CD14-positive monocyte (primary cell): ENCODE measurements around the gene TAAR6. TPM values are rescaled to one million over a fixed set of nuclear protein-coding genes. Genes with fewer than 3 reads are reported as not detected.

Source experiments
- DNase-seq, 3 donors: peaks; one replicate each; pipeline ENCODE4 v3.0.0-alpha.2; 2011 to 2022
- H2AFZ ChIP-seq: 2 replicates; pipeline ENCODE4 v1.6.0; 2012; ENCODE audit warnings: mild to moderate bottlenecking, low read depth, low read length, inconsistent platforms; ENCODE audit not compliant: insufficient read depth, poor library complexity, severe bottlenecking
- H3K27ac ChIP-seq, 2 donors: 1 replicate in 1 of 2; 2 replicates in 1 of 2; pipeline ENCODE4 v1.5.1; 2012 to 2013; ENCODE audit warnings: low read length in 2 of 2, control low read depth in 1 of 2, inconsistent platforms in 1 of 2, low read depth in 1 of 2, mild to moderate bottlenecking in 1 of 2
- H3K27me3 ChIP-seq, 2 donors: one replicate each; pipeline versions ENCODE4 v1.6.0 to v1.6.1; 2011 to 2013; ENCODE audit warnings: low read length in 2 of 2; ENCODE audit not compliant: control insufficient read depth in 2 of 2, insufficient read depth in 2 of 2
- H3K36me3 ChIP-seq, 2 donors: replicated peaks in 1 of 2; 1 replicate in 1 of 2; 2 replicates in 1 of 2; pipeline versions ENCODE4 v1.5.1 to v1.6.1; 2012 to 2013; ENCODE audit warnings: low read length in 2 of 2, control low read depth in 1 of 2, inconsistent platforms in 1 of 2, mild to moderate bottlenecking in 1 of 2; ENCODE audit not compliant: insufficient read depth in 2 of 2, control insufficient read depth in 1 of 2
- H3K4me1 ChIP-seq, 2 donors: 1 replicate in 1 of 2; 2 replicates in 1 of 2; pipeline versions ENCODE4 v1.5.1 to v1.6.1; 2012 to 2013; ENCODE audit warnings: low read length in 2 of 2, control low read depth in 1 of 2, inconsistent platforms in 1 of 2, mild to moderate bottlenecking in 1 of 2, moderate library complexity in 1 of 2; ENCODE audit not compliant: insufficient read depth in 2 of 2, control insufficient read depth in 1 of 2
- H3K4me2 ChIP-seq: replicated peaks from 2 replicates; pipeline ENCODE3; 2012; ENCODE audit warnings: low read length, moderate library complexity, mild to moderate bottlenecking; ENCODE audit not compliant: poor library complexity, severe bottlenecking; ENCODE audit errors: extremely low read depth
- H3K4me3 ChIP-seq, 3 experiments: fragments of 200-600 bp in 1 of 3; sonication (generic) in 1 of 3; replicated peaks in 1 of 3; 1 replicate in 2 of 3; 2 replicates in 1 of 3; pipeline ENCODE4 v1.5.1; 2011 to 2013; ENCODE audit warnings: low read length in 3 of 3, mild to moderate bottlenecking in 3 of 3, control low read depth in 2 of 3, low read depth in 2 of 3, inconsistent platforms in 1 of 3, moderate library complexity in 1 of 3
- H3K79me2 ChIP-seq: 2 replicates; pipeline ENCODE4 v1.6.0; 2012; ENCODE audit warnings: mild to moderate bottlenecking, control low read depth, inconsistent platforms, low read length, moderate library complexity; ENCODE audit not compliant: insufficient read depth
- H3K9ac ChIP-seq: 2 replicates; pipeline ENCODE4 v1.6.0; 2017; ENCODE audit warnings: low read length, mild to moderate bottlenecking; ENCODE audit not compliant: insufficient read depth, poor library complexity, severe bottlenecking
- H3K9me3 ChIP-seq, 2 donors: replicated peaks in 1 of 2; 1 replicate in 1 of 2; 2 replicates in 1 of 2; pipeline versions ENCODE4 v1.5.1 to v1.6.1; 2012 to 2013; ENCODE audit warnings: low read length in 2 of 2, control low read depth in 1 of 2; ENCODE audit not compliant: control insufficient read depth in 1 of 2, insufficient read depth in 1 of 2
- H4K20me1 ChIP-seq: 2 replicates; pipeline ENCODE4 v1.6.0; 2012; ENCODE audit warnings: mild to moderate bottlenecking, low read length, control low read depth, moderate library complexity; ENCODE audit not compliant: insufficient read depth
- H3K27ac Mint-ChIP-seq, 7 donors: one replicate each; pipeline ENCODE4 v1.8.0; 2020; ENCODE audit warnings: mild to moderate bottlenecking in 7 of 7, mixed read lengths in 7 of 7, moderate library complexity in 6 of 7, inconsistent platforms in 2 of 7
- H3K27me3 Mint-ChIP-seq, 3 donors: one replicate each; pipeline ENCODE4 v1.8.0; 2021 to 2022; ENCODE audit warnings: low read depth in 3 of 3, mild to moderate bottlenecking in 3 of 3, mixed read lengths in 3 of 3, moderate library complexity in 3 of 3, inconsistent platforms in 1 of 3
- H3K36me3 Mint-ChIP-seq, 2 donors: one replicate each; pipeline ENCODE4 v1.8.0; 2020; ENCODE audit warnings: mixed read lengths in 2 of 2, inconsistent platforms in 1 of 2, mild to moderate bottlenecking in 1 of 2
- H3K4me1 Mint-ChIP-seq: one replicate; pipeline ENCODE4 v1.8.0; 2020; ENCODE audit warnings: mild to moderate bottlenecking, mixed read lengths
- H3K4me3 Mint-ChIP-seq, 2 donors: one replicate each; pipeline ENCODE4 v1.8.0; 2020; ENCODE audit warnings: mild to moderate bottlenecking in 2 of 2, mixed read lengths in 2 of 2, moderate library complexity in 1 of 2
- H3K9me3 Mint-ChIP-seq, 7 donors: one replicate each; pipeline ENCODE4 v1.8.0; 2020 to 2022; ENCODE audit warnings: mixed read lengths in 7 of 7, mild to moderate bottlenecking in 6 of 7, moderate library complexity in 6 of 7, inconsistent platforms in 2 of 7
- WGBS: methylation state at CpG from one replicate; pipeline ENCODE4 v1.1.5; 2013; ENCODE audit warnings: missing lambda C conversion rate; ENCODE audit not compliant: insufficient coverage; 5-methylcytosine and 5-hydroxymethylcytosine counted together
- intact Hi-C, 2 donors: fragments of 100-400 bp; cut with micrococcal nuclease; formaldehyde crosslinking; loops; one replicate each; pipeline versions ENCODE4 v1.15.0 to v1.15.1; 2023
- polyA plus RNA-seq, 3 donors: library from polyadenylated mRNA; depleted of rRNA in 1 of 3; unstranded in 2 of 3; stranded (reverse) in 1 of 3; fragments of 300-500 nt in 2 of 3; fragments of >200 nt in 1 of 3; fragmentation: Illumina TruSeq in 2 of 3; gene quantifications; 1 replicate in 2 of 3; 2 replicates in 1 of 3; pipeline ENCODE4 v1.2.3, GENCODE V29; 2012 to 2021
- small RNA-seq: library from RNA; depleted of rRNA; stranded (forward); fragments of <200 nt; gene quantifications from one replicate; pipeline ENCODE3, GENCODE V24; 2012; ENCODE audit warnings: low read depth; ENCODE audit not compliant: insufficient read length
- TF ChIP-seq, protein P1 (sequence below): fragments of 200-600 bp; IDR thresholded peaks from one replicate; pipeline ENCODE4 v1.8.0; 2022; ENCODE audit warnings: antibody characterized with exemption, mild to moderate bottlenecking

Gene TAAR6
- polyA plus RNA-seq, 3 donors = not detected

GRCh38 chr6:132614554-132614953 lies 44.4 kb downstream of the TAAR6 start:
- Histone ChIP-seq H4K20me1 (no peaks in the 10 kb centered on the region), H2AFZ (peak overlapping the region; percentile 36), H3K4me2 (no peak overlapping the region), H3K79me2 (no peaks in the 10 kb centered on the region), H3K27ac (no peak overlapping the region), H3K36me3 (no peaks in the 10 kb centered on the region), H3K4me3 (peak overlapping the region in 1 of 3 experiments; percentile 9), H3K9me3 (no peaks in the 10 kb centered on the region), H3K27me3 (peaks cover 0 to under 1% of the 10 kb centered on the region in 2 donors), H3K9ac (no peak overlapping the region), H3K4me1 (peaks cover 8 to 15% of the 10 kb centered on the region in 2 donors)
- H3K9me3 Mint-ChIP-seq = no peaks in the 10 kb centered on the region
- no peak overlapping the region for H3K27ac Mint-ChIP-seq
- peaks cover 9% of the 10 kb centered on the region for H3K4me1 Mint-ChIP-seq
- no peaks in the 10 kb centered on the region for H3K36me3 Mint-ChIP-seq
- intact Hi-C loops = no loop called here
- no peak for DNase-seq
- TF ChIP-seq, protein P1, sequence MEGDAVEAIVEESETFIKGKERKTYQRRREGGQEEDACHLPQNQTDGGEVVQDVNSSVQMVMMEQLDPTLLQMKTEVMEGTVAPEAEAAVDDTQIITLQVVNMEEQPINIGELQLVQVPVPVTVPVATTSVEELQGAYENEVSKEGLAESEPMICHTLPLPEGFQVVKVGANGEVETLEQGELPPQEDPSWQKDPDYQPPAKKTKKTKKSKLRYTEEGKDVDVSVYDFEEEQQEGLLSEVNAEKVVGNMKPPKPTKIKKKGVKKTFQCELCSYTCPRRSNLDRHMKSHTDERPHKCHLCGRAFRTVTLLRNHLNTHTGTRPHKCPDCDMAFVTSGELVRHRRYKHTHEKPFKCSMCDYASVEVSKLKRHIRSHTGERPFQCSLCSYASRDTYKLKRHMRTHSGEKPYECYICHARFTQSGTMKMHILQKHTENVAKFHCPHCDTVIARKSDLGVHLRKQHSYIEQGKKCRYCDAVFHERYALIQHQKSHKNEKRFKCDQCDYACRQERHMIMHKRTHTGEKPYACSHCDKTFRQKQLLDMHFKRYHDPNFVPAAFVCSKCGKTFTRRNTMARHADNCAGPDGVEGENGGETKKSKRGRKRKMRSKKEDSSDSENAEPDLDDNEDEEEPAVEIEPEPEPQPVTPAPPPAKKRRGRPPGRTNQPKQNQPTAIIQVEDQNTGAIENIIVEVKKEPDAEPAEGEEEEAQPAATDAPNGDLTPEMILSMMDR = no peak
- H3K27me3 Mint-ChIP-seq = no peaks in the 10 kb centered on the region
- no CpG with 5 or more reads among the region's 7 CpGs for WGBS
- H3K4me3 Mint-ChIP-seq = peak overlapping the region; percentile 7 to 48

DNA sequence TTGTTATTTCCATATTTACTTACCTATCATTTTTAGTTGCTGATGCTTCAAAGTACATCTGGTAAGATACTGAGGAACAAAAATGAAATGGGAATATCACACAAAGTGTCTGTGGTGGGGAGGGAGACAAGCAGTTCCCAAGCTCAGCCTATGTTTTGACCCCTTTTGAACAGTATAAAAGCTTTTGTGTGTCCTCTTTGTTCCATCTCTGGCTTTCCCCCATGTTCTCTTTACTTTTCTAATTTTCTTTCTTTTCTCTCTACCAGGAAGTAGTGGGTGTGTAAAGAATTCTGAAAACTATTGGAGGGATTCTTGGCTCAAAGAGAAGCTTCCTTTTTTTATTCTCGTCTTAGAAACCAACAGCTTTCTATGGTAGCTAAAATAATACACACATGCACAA lies 46.6 kb downstream of the TAAR6 start:
- no CpG with 5 or more reads among the region's 1 CpG for WGBS
- no peaks in the 10 kb centered on the region for H3K36me3 ChIP-seq
- TF ChIP-seq, protein P1 = no peak
- intact Hi-C loops = no loop called here
- no peak overlapping the region for H2AFZ ChIP-seq
- H3K27me3 Mint-ChIP-seq = peaks cover 0 to 6% (median 0%) of the 10 kb centered on the region in 3 donors
- peaks cover 6% of the 10 kb centered on the region for H3K4me1 Mint-ChIP-seq
- no peak overlapping the region for H3K9ac ChIP-seq
- H3K27me3 ChIP-seq = peaks cover 0 to 3% of the 10 kb centered on the region in 2 donors
- no peak overlapping the region for H3K27ac ChIP-seq
- H3K4me3 Mint-ChIP-seq = no peak overlapping the region
- no peaks in the 10 kb centered on the region for H3K9me3 ChIP-seq
- H3K4me1 ChIP-seq = peaks cover 0 to 4% of the 10 kb centered on the region in 2 donors
- DNase-seq = no peak
- H4K20me1 ChIP-seq = no peaks in the 10 kb centered on the region
- H3K4me2 ChIP-seq = no peak overlapping the region
- no peak overlapping the region for H3K27ac Mint-ChIP-seq
- H3K4me3 ChIP-seq = no peak overlapping the region
- H3K36me3 Mint-ChIP-seq = no peaks in the 10 kb centered on the region
- H3K9me3 Mint-ChIP-seq = no peaks in the 10 kb centered on the region
- H3K79me2 ChIP-seq = no peaks in the 10 kb centered on the region

Small RNA genes lying within 50 kb of the gene (small RNA-seq; reads per million reads assigned to genes)
- gene TAAR7P = not detected

Other genes with a start within 250 kb of the TAAR6 start
- not detected for gene MOXD1, start 168.8 kb upstream of the TAAR6 start, polyA plus RNA-seq
- gene STX7, start 57.2 kb upstream of the TAAR6 start, polyA plus RNA-seq = 10 to 100 TPM; 49.7 to 85.1 (median 81.7) TPM
- not detected for gene TAAR9, start 32.0 kb upstream of the TAAR6 start, polyA plus RNA-seq
- gene TAAR8, start 17.6 kb upstream of the TAAR6 start, polyA plus RNA-seq = not detected
- not detected for gene TAAR5, start 19.4 kb downstream of the TAAR6 start, polyA plus RNA-seq
- gene TAAR2, start 54.0 kb downstream of the TAAR6 start, polyA plus RNA-seq = not detected
- gene TAAR1, start 88.9 kb downstream of the TAAR6 start, polyA plus RNA-seq = not detected
- gene VNN1, start 143.7 kb downstream of the TAAR6 start, polyA plus RNA-seq = 10 to 100 TPM in 2 of 3 donors, 1 to 10 TPM in 1; 7.9 to 61.2 (median 47.9) TPM
- 100 to 1,000 TPM; 134 to 394 (median 359) TPM for gene VNN2, start 187.6 kb downstream of the TAAR6 start, polyA plus RNA-seq
- gene SLC18B1, start 228.3 kb downstream of the TAAR6 start, polyA plus RNA-seq = 10 to 100 TPM; 10.3 to 36.6 (median 24.8) TPM
- gene RPS12, start 244.2 kb downstream of the TAAR6 start, polyA plus RNA-seq = 1,000 to 10,000 TPM in 1 of 3 donors, 100 to 1,000 TPM in 2; 599 to 3,096 (median 618) TPM